Activated CD4-positive, alpha-beta T cell treated with anti-CD3 and anti-CD28 coated beads, Interleukin-2, amount 10 ng/mL, durations not matched to agents 7 days and 5 days (primary cell): ENCODE measurements around the gene LPGAT1. TPM values are rescaled to one million over a fixed set of nuclear protein-coding genes. Genes with fewer than 3 reads are reported as not detected.

Experiments used
- CTCF ChIA-PET: fragments of 350-600 bp; sonication (Branson Sonifier 250); formaldehyde crosslinking; loops from one replicate; lab custom pipeline; 2021; ENCODE audit warnings: antibody characterized with exemption; lab: Charles Lee
- POLR2A ChIA-PET: fragments of 350-600 bp; sonication (Branson Sonifier 250); formaldehyde crosslinking; loops from one replicate; lab custom pipeline; 2021; ENCODE audit warnings: antibody characterized with exemption; lab: Charles Lee
- DNase-seq: peaks from one replicate; pipeline ENCODE4 v3.0.0-alpha.2; 2020
- H3K27ac Mint-ChIP-seq: one replicate; pipeline ENCODE4 v1.8.0; 2021; ENCODE audit warnings: mild to moderate bottlenecking, moderate library complexity, mixed read lengths
- H3K27me3 Mint-ChIP-seq: one replicate; pipeline ENCODE4 v1.8.0; 2021; ENCODE audit warnings: mixed read lengths
- H3K36me3 Mint-ChIP-seq: one replicate; pipeline ENCODE4 v1.8.0; 2021; ENCODE audit warnings: low read depth, mixed read lengths
- H3K4me1 Mint-ChIP-seq: one replicate; pipeline ENCODE4 v1.8.0; 2021; ENCODE audit warnings: mixed read lengths
- H3K4me3 Mint-ChIP-seq: one replicate; pipeline ENCODE4 v1.8.0; 2021; ENCODE audit warnings: mild to moderate bottlenecking, moderate library complexity, mixed read lengths
- H3K9me3 Mint-ChIP-seq: one replicate; pipeline ENCODE4 v1.8.0; 2021; ENCODE audit warnings: mixed read lengths
- total RNA-seq, 2 experiments: library from RNA; stranded (reverse); gene quantifications; one replicate each; pipeline ENCODE4 v1.2.3, GENCODE V29; 2021

Gene LPGAT1
- total RNA-seq, 2 experiments from 2014 or later: 76.0 to 82.9 TPM

DNA sequence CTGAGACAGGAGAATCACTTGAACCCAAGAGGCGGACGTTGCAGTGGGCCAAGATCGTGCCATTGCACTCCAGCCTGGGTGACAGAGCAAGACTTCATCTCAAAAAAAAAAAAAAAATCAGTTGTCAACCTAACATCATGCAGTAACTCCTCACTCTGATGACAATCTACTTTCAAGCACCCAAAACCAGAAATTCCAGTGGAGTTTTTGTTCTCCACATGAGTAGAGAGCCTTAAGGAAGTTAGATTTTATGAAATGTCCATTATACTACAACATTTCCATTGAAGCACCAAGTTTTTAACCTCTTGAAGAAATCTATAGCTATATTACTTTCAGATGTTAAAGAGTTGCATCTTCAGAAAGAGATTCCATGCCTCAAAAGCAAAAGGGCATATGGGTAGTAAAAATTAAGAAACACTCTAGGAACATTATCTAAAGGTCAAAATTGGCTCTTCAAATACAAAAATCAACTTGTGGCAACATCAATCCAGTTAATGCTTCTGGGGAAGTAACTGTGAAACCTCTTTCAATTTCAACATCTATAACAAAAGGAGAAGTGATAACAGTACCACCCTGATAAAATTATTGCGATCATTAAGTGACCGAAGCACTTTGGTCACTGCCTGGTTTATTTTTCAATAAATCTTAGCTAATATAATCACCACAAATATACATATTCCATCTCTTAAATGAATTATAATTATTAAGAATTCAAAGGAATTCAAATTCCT lies 7.7 kb downstream of the LPGAT1 start:
- peaks cover 36% of the 10 kb centered on the region for H3K4me1 Mint-ChIP-seq
- no peaks in the 10 kb centered on the region for H3K27me3 Mint-ChIP-seq
- no peaks in the 10 kb centered on the region for H3K9me3 Mint-ChIP-seq
- H3K36me3 Mint-ChIP-seq: peaks cover 63% of the 10 kb centered on the region
- H3K4me3 Mint-ChIP-seq: no peak overlapping the region
- H3K27ac Mint-ChIP-seq: no peak overlapping the region
- POLR2A ChIA-PET: interaction anchor here (0.7 kb wide), 1 partner anchor 33 kb away, joined by 4 read pairs; no protein-coding TSS in a partner anchor
- CTCF ChIA-PET: interaction anchor here (0.7 kb wide), 2 partner anchors 8 to 10 kb away, joined by 3 read pairs; no protein-coding TSS in a partner anchor
- DNase-seq: no peak

- Mint-ChIP-seq H3K36me3 (peaks cover 39% of the 10 kb centered on the region), H3K27me3 (no peaks in the 10 kb centered on the region), H3K9me3 (no peaks in the 10 kb centered on the region), H3K4me3 (no peak overlapping the region), H3K27ac (no peak overlapping the region), H3K4me1 (peaks cover 13% of the 10 kb centered on the region)
- ChIA-PET CTCF (no interaction called here), POLR2A (no interaction called here)
- no peak for DNase-seq
Measured at GRCh38 chr1:211816586-211816985, 14.0 kb downstream of the LPGAT1 start.

- H3K36me3 Mint-ChIP-seq: peaks cover 38% of the 10 kb centered on the region
- peaks cover 1% of the 10 kb centered on the region for H3K4me1 Mint-ChIP-seq
- no peak overlapping the region for H3K4me3 Mint-ChIP-seq
- no peak overlapping the region for H3K27ac Mint-ChIP-seq
- ChIA-PET POLR2A (no interaction called here), CTCF (interaction anchor here (0.7 kb wide), 1 partner anchor 25 kb away, joined by 3 read pairs; no protein-coding TSS in a partner anchor)
- no peak for DNase-seq
- H3K27me3 Mint-ChIP-seq: no peaks in the 10 kb centered on the region
- H3K9me3 Mint-ChIP-seq: peaks cover 6% of the 10 kb centered on the region
Measured at GRCh38 chr1:211814313-211814712, 16.2 kb downstream of the LPGAT1 start.

DNA sequence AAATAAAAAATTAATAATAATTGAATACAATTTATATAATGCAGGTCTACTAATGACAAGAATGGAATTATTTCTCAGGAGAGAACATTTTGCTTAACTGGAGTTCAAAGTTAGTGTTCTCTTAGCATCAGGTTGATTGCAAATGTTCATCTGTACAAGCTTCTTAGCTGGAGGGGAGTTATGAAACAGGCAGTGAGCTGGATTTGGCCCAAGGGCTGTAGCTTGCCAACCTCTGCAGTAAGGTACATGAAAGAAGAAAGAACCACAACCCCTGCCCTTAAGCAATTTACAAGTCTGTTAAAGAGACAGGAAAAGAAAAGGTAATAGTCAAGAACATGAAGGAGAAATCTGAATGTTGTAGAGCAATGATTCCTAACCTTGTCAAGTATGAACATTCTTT lies 17.0 kb downstream of the LPGAT1 start:
- CTCF ChIA-PET: interaction anchor here (0.6 to 1.2 kb wide), 2 partner anchors 9 to 286 kb away, joined by 3 read pairs; no protein-coding TSS in a partner anchor
- Mint-ChIP-seq H3K27me3 (no peaks in the 10 kb centered on the region), H3K4me1 (peaks cover 1% of the 10 kb centered on the region), H3K9me3 (peaks cover 8% of the 10 kb centered on the region), H3K27ac (no peak overlapping the region), H3K4me3 (no peak overlapping the region), H3K36me3 (peaks cover 42% of the 10 kb centered on the region)
- POLR2A ChIA-PET: no interaction called here
- no peak for DNase-seq

DNA sequence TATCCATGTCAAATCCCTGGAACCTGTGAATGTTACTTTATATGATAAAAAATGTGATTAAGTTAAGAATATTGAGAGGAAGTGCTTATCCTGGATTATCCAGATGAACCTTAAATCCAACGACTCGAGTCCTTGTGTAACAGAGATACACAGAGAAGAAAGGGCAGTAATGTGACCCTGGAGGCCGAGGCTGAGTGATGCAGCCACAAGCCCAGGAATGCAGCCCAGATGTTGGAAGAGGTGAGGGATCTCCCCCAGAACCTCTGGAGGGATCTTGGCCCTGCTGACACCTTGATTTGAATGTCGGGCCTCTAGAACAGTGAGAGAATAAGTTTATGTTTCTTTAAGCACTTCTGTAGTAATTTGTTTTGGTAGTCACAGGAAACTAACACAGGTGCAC lies 18.0 kb downstream of the LPGAT1 start:
- H3K36me3 Mint-ChIP-seq: peaks cover 42% of the 10 kb centered on the region
- ChIA-PET CTCF (interaction anchor here (1.2 kb wide), 1 partner anchor 10 kb away, joined by 3 read pairs; no protein-coding TSS in a partner anchor), POLR2A (no interaction called here)
- H3K27ac Mint-ChIP-seq: no peak overlapping the region
- H3K9me3 Mint-ChIP-seq: peaks cover 8% of the 10 kb centered on the region
- H3K4me1 Mint-ChIP-seq: peaks cover 1% of the 10 kb centered on the region
- no peak overlapping the region for H3K4me3 Mint-ChIP-seq
- no peak for DNase-seq
- no peaks in the 10 kb centered on the region for H3K27me3 Mint-ChIP-seq

GRCh38 chr1:211811848-211812247 lies 18.7 kb downstream of the LPGAT1 start:
- Mint-ChIP-seq H3K27ac (no peak overlapping the region), H3K4me1 (peaks cover 2% of the 10 kb centered on the region), H3K9me3 (peaks cover 10% of the 10 kb centered on the region), H3K27me3 (no peaks in the 10 kb centered on the region), H3K4me3 (no peak overlapping the region), H3K36me3 (peaks cover 48% of the 10 kb centered on the region)
- POLR2A ChIA-PET: no interaction called here
- DNase-seq: no peak
- CTCF ChIA-PET: no interaction called here

- no peak for DNase-seq
- Mint-ChIP-seq H3K27me3 (no peaks in the 10 kb centered on the region), H3K4me3 (no peak overlapping the region), H3K27ac (no peak overlapping the region), H3K4me1 (peaks cover 2% of the 10 kb centered on the region), H3K9me3 (peaks cover 12% of the 10 kb centered on the region), H3K36me3 (peaks cover 51% of the 10 kb centered on the region)
- POLR2A ChIA-PET: no interaction called here
- CTCF ChIA-PET: no interaction called here
Measured at GRCh38 chr1:211811126-211811525, 19.4 kb downstream of the LPGAT1 start.

GRCh38 chr1:211808475-211808874 lies 22.1 kb downstream of the LPGAT1 start:
- peaks cover 5% of the 10 kb centered on the region for H3K4me1 Mint-ChIP-seq
- no peak overlapping the region for H3K27ac Mint-ChIP-seq
- peaks cover 67% of the 10 kb centered on the region for H3K36me3 Mint-ChIP-seq
- POLR2A ChIA-PET: no interaction called here
- no peaks in the 10 kb centered on the region for H3K27me3 Mint-ChIP-seq
- CTCF ChIA-PET: interaction anchor here (0.6 kb wide), 2 partner anchors 84 to 582 kb away, joined by 3 to 5 read pairs; no protein-coding TSS in a partner anchor
- H3K9me3 Mint-ChIP-seq: peaks cover 16% of the 10 kb centered on the region
- DNase-seq: no peak
- no peak overlapping the region for H3K4me3 Mint-ChIP-seq

DNA sequence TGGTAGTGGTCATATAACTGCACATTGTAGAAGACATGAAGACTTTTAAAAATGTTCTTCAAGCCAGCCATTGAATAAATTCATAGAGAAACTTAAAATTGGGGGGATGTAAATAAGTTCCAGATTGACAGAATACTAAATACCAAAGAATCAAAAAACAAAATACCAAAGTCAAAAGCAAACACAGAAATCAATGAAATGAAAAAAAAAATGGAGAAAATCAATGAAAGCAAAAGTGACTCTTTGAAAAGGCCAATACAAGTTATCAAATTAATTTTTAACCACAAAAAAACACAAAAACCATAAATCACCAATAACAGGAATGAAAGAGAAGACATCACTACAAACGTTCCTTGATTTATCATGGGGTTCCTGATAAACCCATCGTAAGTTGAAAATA lies 25.6 kb downstream of the LPGAT1 start:
- Mint-ChIP-seq H3K27ac (no peak overlapping the region), H3K27me3 (no peaks in the 10 kb centered on the region), H3K4me1 (peaks cover 6% of the 10 kb centered on the region), H3K36me3 (peaks cover 68% of the 10 kb centered on the region), H3K4me3 (no peak overlapping the region), H3K9me3 (peaks cover 23% of the 10 kb centered on the region)
- CTCF ChIA-PET: no interaction called here
- POLR2A ChIA-PET: no interaction called here
- no peak for DNase-seq

DNA sequence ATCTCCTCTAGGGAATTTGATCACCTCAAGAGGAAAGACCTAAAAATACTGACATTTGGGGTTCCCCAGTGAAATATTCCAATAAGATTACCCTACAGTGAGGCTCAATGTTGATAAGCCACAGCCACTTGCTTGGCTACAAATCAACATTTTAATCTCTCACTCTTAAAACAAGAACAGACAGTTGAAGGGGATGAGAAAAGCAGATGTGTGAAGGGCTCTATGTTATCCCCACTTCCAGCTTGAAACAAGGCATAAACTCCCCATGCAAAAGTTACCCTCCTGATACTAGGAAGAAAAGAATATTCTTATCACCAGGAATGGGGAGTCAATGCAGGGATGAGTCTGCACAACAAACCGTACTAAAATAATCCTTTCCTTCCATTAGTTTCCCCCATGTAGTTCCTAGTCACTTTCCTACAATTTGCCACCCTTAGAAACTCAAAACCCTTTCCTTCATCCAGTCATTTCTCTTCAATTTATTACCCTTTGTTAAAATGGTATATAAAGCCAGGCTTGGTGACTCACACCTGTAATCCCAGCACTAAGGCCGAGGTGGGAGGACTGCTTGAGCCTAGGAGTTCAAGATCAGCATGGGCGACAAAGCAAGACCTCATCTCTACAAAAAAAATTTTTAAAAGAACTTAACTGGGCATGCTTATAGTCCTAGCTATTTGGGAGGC lies 29.5 kb downstream of the LPGAT1 start:
- ChIA-PET POLR2A (no interaction called here), CTCF (no interaction called here)
- Mint-ChIP-seq H3K36me3 (peaks cover 58% of the 10 kb centered on the region), H3K27ac (no peak overlapping the region), H3K4me3 (no peak overlapping the region), H3K4me1 (peaks cover 5% of the 10 kb centered on the region), H3K27me3 (no peaks in the 10 kb centered on the region), H3K9me3 (peaks cover 13% of the 10 kb centered on the region)
- no peak for DNase-seq

DNA sequence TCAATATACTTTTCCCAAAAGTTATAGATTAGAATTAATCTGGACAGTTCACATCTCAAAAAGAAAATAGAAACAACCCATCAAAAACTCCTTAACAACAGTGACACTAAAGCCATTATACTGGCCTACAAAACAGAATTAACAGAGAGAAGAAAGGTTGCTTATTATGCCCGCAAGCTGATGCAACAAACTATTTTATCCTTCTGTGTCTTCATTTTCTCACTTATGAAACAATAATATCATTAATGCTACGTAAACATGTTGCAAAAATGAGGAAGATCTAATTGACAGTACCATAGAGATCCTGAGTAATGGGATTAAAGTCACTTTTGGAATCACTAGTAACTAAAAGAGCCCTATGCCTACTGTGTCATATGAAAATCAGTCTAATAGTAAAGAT lies 32.6 kb downstream of the LPGAT1 start:
- no peaks in the 10 kb centered on the region for H3K4me1 Mint-ChIP-seq
- H3K36me3 Mint-ChIP-seq: peaks cover 44% of the 10 kb centered on the region
- ChIA-PET CTCF (interaction anchor here (0.6 to 1.5 kb wide), 2 partner anchors 9 to 10 kb away, joined by 3 to 5 read pairs; no protein-coding TSS in a partner anchor), POLR2A (no interaction called here)
- H3K4me3 Mint-ChIP-seq: no peak overlapping the region
- peaks cover 8% of the 10 kb centered on the region for H3K9me3 Mint-ChIP-seq
- no peak overlapping the region for H3K27ac Mint-ChIP-seq
- DNase-seq: no peak
- H3K27me3 Mint-ChIP-seq: no peaks in the 10 kb centered on the region

GRCh38 chr1:211791979-211792378 lies 38.6 kb downstream of the LPGAT1 start:
- Mint-ChIP-seq H3K36me3 (peaks cover 32% of the 10 kb centered on the region), H3K9me3 (no peaks in the 10 kb centered on the region), H3K4me3 (no peak overlapping the region), H3K27ac (no peak overlapping the region), H3K4me1 (no peaks in the 10 kb centered on the region), H3K27me3 (no peaks in the 10 kb centered on the region)
- ChIA-PET CTCF (no interaction called here), POLR2A (no interaction called here)
- DNase-seq: no peak
